Adrenal gland (tissue), 12 donors: ENCODE results near the gene SSTR1. TPM values are rescaled to one million over a fixed set of nuclear protein-coding genes. Genes with fewer than 3 reads are reported as not detected.

Source experiments
- DNase-seq, 7 donors: peaks; one replicate each; pipeline ENCODE4 v3.0.0-alpha.2; 2019 to 2020
- H3K27ac ChIP-seq, 5 donors: fragments of 200-600 bp; sonication (generic) in 4 of 5; 1 replicate in 3 of 5; 2 replicates in 2 of 5; pipeline versions ENCODE4 v1.5.1 to v1.8.0; 2016 to 2020; ENCODE audit warnings: mild to moderate bottlenecking in 1 of 5
- H3K27me3 ChIP-seq: fragments of 200-600 bp; 2 replicates; pipeline ENCODE4 v1.8.0; 2021
- H3K36me3 ChIP-seq, 2 donors: fragments of 200-600 bp; replicated peaks in 1 of 2; 1 replicate in 1 of 2; 2 replicates in 1 of 2; pipeline versions ENCODE4 v1.5.1 to v1.8.0; 2018 to 2022
- H3K4me1 ChIP-seq, 2 donors: fragments of 200-600 bp; replicated peaks in 1 of 2; 1 replicate in 1 of 2; 2 replicates in 1 of 2; pipeline versions ENCODE4 v1.5.1 to v1.8.0; 2018 to 2021
- H3K4me3 ChIP-seq, 4 donors: fragments of 200-600 bp; sonication (generic) in 3 of 4; one replicate each; pipeline ENCODE4 v1.5.1; 2016 to 2018
- H3K9me3 ChIP-seq, 3 donors: fragments of 200-600 bp; sonication (generic) in 1 of 3; replicated peaks in 1 of 3; 1 replicate in 2 of 3; 2 replicates in 1 of 3; pipeline versions ENCODE4 v1.5.1 to v1.8.0; 2016 to 2021
- POLR2A ChIP-seq, 2 donors: fragments of 450-650 bp; IDR thresholded peaks; one replicate each; pipeline ENCODE4 v1.6.1; 2017; ENCODE audit warnings: antibody characterized with exemption in 2 of 2, mild to moderate bottlenecking in 2 of 2, moderate library complexity in 1 of 2
- WGBS, 4 donors: extraction: QIAGEN DNeasy Blood & Tissue Kit in 2 of 4; methylation state at CpG; one replicate each; pipeline versions ENCODE4 v1.1.5 to v1.1.7; 2013 to 2017; 5-methylcytosine and 5-hydroxymethylcytosine counted together
- intact Hi-C, 2 donors: fragments of 100-400 bp; cut with DNase I; formaldehyde crosslinking; loops; one replicate each; pipeline versions ENCODE4 v1.14.1 to v1.15.0; 2022 to 2023
- polyA plus RNA-seq, 3 donors: library from polyadenylated mRNA; stranded (reverse); fragments of 200-250 nt in 2 of 3; fragments of 350-450 nt in 1 of 3; fragmentation: Illumina TruSeq in 1 of 3; extraction: RNeasy Lipid Tissue Mini Kit (QIAGEN cat#74804) in 1 of 3; gene quantifications; one replicate each; pipeline ENCODE4 v1.2.3, GENCODE V29; 2013 to 2014
- total RNA-seq, 9 donors: library from RNA; depleted of rRNA in 4 of 9; stranded (reverse); fragments of >200 nt in 4 of 9; fragments of 120-200 nt in 1 of 9; fragmentation: NEBNext Ultra II Directional in 1 of 9; extraction: Animal tissue kit (Norgen Biotek cat#: 25700) in 1 of 9; gene quantifications; one replicate each; pipeline versions ENCODE4 v1.1.0 to v1.2.4, GENCODE V29; 2013 to 2023
- TF ChIP-seq, protein P1 (sequence below), 6 experiments: fragments of 450-650 bp in 4 of 6; fragments of 200-600 bp in 2 of 6; sonication (generic) in 1 of 6; IDR thresholded peaks; 1 replicate in 5 of 6; 2 replicates in 1 of 6; pipeline versions ENCODE4 v1.5.1 to v1.8.0; 2016 to 2021; ENCODE audit warnings: antibody characterized with exemption in 6 of 6, mild to moderate bottlenecking in 2 of 6, moderate library complexity in 1 of 6
- donor health status: healthy with polysubstance abuse.
- donor health status: Bipolar disorder and iron deficiency.
- donor health status: DM: yes; HTN: yes; CAD: no.
- donor health status: DM: no; HTN: no; CAD: no.
- donor health status: DM: no; HTN: no; CAD: no.
- donor health status: DM: yes; HTN: yes; CAD: no.

SSTR1 gene
- total and polyA plus RNA-seq, 12 donors: under 0.01 to 0.65 (median 0.28) TPM; not detected in 2

DNA sequence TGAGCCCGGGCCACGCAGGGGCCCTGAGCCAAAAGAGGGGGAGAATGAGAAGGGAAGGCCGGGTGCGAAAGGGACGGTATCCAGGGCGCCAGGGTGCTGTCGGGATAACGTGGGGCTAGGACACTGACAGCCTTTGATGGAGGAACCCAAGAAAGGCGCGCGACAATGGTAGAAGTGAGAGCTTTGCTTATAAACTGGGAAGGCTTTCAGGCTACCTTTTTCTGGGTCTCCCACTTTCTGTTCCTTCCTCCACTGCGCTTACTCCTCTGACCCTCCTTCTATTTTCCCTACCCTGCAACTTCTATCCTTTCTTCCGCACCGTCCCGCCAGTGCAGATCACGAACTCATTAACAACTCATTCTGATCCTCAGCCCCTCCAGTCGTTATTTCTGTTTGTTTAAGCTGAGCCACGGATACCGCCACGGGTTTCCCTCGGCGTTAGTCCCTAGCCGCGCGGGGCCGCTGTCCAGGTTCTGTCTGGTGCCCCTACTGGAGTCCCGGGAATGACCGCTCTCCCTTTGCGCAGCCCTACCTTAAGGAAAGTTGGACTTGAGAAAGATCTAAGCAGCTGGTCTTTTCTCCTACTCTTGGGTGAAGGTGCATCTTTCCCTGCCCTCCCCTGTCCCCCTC lies 3.0 kb downstream of the SSTR1 start:
- TF ChIP-seq, protein P1, sequence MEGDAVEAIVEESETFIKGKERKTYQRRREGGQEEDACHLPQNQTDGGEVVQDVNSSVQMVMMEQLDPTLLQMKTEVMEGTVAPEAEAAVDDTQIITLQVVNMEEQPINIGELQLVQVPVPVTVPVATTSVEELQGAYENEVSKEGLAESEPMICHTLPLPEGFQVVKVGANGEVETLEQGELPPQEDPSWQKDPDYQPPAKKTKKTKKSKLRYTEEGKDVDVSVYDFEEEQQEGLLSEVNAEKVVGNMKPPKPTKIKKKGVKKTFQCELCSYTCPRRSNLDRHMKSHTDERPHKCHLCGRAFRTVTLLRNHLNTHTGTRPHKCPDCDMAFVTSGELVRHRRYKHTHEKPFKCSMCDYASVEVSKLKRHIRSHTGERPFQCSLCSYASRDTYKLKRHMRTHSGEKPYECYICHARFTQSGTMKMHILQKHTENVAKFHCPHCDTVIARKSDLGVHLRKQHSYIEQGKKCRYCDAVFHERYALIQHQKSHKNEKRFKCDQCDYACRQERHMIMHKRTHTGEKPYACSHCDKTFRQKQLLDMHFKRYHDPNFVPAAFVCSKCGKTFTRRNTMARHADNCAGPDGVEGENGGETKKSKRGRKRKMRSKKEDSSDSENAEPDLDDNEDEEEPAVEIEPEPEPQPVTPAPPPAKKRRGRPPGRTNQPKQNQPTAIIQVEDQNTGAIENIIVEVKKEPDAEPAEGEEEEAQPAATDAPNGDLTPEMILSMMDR (IDR thresholded peaks at IDR 0.05): no peak
- TF ChIP-seq POLR2A (IDR thresholded peaks at IDR 0.05): no peak

DNA sequence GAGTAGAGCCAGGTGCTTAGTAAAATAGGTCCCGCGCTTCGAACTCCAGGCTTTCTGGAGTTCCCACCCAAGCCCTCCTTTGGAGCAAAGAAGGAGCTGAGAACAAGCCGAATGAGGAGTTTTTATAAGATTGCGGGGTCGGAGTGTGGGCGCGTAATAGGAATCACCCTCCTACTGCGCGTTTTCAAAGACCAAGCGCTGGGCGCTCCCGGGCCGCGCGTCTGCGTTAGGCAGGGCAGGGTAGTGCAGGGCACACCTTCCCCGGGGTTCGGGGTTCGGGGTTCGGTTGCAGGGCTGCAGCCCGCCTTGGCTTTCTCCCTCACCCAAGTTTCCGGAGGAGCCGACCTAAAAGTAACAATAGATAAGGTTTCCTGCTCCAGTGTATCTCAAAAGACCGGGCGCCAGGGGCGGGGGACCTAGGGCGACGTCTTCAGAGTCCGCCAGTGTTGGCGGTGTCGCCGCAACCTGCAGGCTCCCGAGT lies 3.6 kb downstream of the SSTR1 start:
- WGBS, 4 donors: 12 to 19% (median 15%) methylated on average over 15 to 34 of the region's 34 CpGs
- H3K27ac ChIP-seq: no peak overlapping the region
- no peak for TF ChIP-seq POLR2A (IDR thresholded peaks at IDR 0.05)
- TF ChIP-seq, protein P1 (IDR thresholded peaks at IDR 0.05): no peak

More for the DNA sequence above, 3.0 kb downstream of the SSTR1 start:
- Histone ChIP-seq H3K9me3 (peaks cover 0 to 4% (median 0%) of the 10 kb centered on the region in 3 donors), H3K27ac (no peak overlapping the region), H3K27me3 (peaks cover 47% of the 10 kb centered on the region), H3K36me3 (no peaks in the 10 kb centered on the region), H3K4me3 (peak overlapping the region in 1 of 4 donors; percentile 31), H3K4me1 (no peaks in the 10 kb centered on the region)
- WGBS, 4 donors: 1 to 4% (median 3%) methylated on average over 21 to 29 of the region's 29 CpGs
- DNase-seq: no peak
- intact Hi-C loops: no loop called here

DNA sequence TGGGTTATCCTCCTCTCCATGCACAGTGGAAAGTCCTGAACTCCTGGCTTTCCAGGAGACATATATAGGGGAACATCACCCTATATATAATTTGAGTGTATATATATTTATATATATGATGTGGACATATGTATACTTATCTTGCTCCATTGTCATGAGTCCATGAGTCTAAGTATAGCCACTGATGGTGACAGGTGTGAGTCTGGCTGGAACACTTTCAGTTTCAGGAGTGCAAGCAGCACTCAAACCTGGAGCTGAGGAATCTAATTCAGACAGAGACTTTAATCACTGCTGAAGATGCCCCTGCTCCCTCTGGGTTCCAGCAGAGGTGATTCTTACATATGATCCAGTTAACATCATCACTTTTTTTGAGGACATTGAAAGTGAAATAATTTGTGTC lies 4.4 kb downstream of the SSTR1 start:
- Histone ChIP-seq H3K36me3 (no peaks in the 10 kb centered on the region), H3K4me3 (no peak overlapping the region), H3K27ac (no peak overlapping the region), H3K9me3 (no peaks in the 10 kb centered on the region), H3K27me3 (peaks cover 46% of the 10 kb centered on the region), H3K4me1 (no peaks in the 10 kb centered on the region)
- DNase-seq: no peak
- intact Hi-C loops: no loop called here
- TF ChIP-seq, protein P1 (IDR thresholded peaks at IDR 0.05): no peak
- TF ChIP-seq POLR2A (IDR thresholded peaks at IDR 0.05): no peak

More for the DNA sequence above, 3.6 kb downstream of the SSTR1 start:
- Histone ChIP-seq H3K4me1 (no peaks in the 10 kb centered on the region), H3K9me3 (no peaks in the 10 kb centered on the region), H3K27me3 (peaks cover 47% of the 10 kb centered on the region), H3K4me3 (peak overlapping the region in 1 of 4 donors; percentile 31), H3K36me3 (no peaks in the 10 kb centered on the region)
- intact Hi-C loops: no loop called here
- no peak for DNase-seq

DNA sequence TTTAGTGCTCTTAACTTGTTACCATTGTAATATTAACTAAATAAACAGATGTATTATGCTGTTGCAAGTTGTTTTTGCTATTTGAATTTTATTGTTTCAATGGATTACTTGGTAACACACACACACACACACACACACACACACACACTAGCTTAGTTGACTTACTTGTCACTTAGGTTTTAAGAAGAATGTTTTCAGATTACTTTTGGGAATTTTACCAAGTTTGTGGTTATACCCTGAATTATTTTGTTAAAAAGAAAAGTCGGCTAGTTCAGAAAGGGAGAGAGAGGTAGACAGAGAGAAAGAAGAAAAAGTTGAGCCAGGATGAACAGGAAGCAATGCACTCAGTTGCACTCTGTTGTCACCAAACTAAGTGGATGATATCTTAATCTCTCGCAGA lies 5.3 kb downstream of the SSTR1 start:
- Histone ChIP-seq H3K9me3 (no peaks in the 10 kb centered on the region), H3K4me1 (no peaks in the 10 kb centered on the region), H3K4me3 (no peak overlapping the region), H3K27ac (no peak overlapping the region), H3K36me3 (no peaks in the 10 kb centered on the region), H3K27me3 (peaks cover 38% of the 10 kb centered on the region)
- 74 to 78% (median 76%) methylated on average over 2 of the region's 2 CpGs for WGBS, 4 donors
- no peak for DNase-seq
- TF ChIP-seq, protein P1 (IDR thresholded peaks at IDR 0.05): no peak
- no peak for TF ChIP-seq POLR2A (IDR thresholded peaks at IDR 0.05)
- intact Hi-C loops: no loop called here
